ENCODE measurements around the gene SETD9.

Gene SETD9

DNA sequence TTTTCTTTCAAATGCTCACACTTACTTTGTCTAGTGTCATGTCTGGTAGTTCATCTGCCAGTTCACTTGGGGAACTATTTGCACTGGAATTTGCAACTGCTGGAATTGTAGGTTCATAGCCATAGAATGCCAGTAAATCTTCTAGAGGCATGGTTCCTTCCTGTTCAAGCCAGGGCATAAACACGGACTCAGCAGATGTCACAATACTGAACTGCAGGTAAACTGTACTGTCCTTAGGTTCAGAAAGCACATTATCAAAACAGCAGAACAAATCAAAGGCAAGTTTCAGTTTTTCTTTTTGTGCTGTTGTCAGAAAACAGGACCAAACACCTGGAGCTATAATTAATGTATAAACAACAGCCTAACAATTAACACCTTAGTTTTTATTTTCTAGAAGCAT lies 29.5 kb downstream of the SETD9 start:
- no peak for DNase-seq

- DNase-seq, result no peak
These were observed 32.6 kb downstream of the SETD9 start for GRCh38 chr5:56941981-56942380.

- DNase-seq, result no peak
These were observed 37.7 kb downstream of the SETD9 start for GRCh38 chr5:56947052-56947451.

- DNase-seq, result peak; percentile 62
These were observed 41.3 kb downstream of the SETD9 start for GRCh38 chr5:56950626-56951125.

- DNase-seq, result peak; percentile 32
These were observed 41.9 kb downstream of the SETD9 start for GRCh38 chr5:56951126-56951945.

- peak; percentile 80 for DNase-seq
These were observed 42.7 kb downstream of the SETD9 start, which contains the start of gene MIER3 for GRCh38 chr5:56951946-56952691. MIER3 (minus strand) TSS chr5:56952123; CDS start chr5:56952102, 21 bp downstream.

DNA sequence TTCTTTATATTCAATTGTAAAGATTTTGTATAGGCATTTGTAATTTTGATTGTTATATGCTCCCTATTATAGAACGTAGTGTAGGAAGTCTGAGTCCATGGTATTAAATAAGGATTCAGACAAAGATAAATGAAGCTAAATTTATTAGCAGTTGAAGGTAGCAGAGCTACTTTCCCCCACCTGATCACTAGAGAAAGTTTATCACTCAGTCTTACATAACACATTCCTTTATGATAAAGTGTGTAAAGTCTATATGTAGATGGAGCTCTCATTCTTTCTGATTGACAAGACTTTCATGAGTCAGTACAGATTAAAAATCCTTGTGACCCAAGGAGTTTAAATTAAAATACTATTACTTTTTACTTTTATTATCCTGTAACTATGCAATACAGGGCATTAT lies 44.9 kb downstream of the SETD9 start:
- no peak for DNase-seq

GRCh38 chr5:56958595-56958994 lies 49.2 kb downstream of the SETD9 start:
- DNase-seq, result no peak

DNA sequence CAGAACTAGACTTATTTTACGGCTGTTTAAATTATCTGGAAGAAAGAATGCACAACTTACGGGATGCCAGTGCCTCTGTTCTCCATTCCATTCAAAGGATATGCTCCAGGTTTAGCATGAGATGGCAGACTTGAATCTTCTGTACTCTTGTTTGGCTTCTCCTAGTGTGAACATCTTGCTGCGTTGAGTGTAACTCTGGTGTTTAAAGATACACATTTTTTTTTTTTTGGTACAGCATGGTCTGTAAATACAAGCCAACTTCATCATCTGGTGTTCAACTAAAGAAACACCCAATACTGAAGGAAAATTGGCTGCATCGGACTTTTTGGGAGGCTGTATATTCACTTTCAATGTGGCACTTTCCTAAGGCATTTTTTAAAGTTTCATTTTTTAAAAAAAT lies 49.9 kb downstream of the SETD9 start:
- no peak for DNase-seq

DNA sequence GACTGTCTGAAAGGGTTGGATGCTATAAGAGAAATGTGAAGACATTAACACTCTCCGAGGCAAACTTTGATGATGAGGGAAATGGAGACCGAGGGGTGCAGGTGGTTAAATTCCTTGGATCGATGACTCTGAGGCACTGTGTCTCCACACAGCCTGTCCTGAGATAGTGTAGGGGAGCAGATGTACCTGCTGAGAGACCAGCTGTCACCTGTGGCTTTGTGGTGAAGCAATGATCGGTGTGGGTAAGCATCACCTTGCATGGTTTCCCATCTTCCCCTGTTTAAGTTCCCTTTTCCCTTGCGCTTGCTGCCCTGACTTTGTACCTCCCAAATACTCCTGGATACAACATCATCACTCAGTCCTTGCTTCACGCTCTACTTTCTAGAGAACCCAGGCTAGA lies 52.4 kb downstream of the SETD9 start:
- no peak for DNase-seq

DNA sequence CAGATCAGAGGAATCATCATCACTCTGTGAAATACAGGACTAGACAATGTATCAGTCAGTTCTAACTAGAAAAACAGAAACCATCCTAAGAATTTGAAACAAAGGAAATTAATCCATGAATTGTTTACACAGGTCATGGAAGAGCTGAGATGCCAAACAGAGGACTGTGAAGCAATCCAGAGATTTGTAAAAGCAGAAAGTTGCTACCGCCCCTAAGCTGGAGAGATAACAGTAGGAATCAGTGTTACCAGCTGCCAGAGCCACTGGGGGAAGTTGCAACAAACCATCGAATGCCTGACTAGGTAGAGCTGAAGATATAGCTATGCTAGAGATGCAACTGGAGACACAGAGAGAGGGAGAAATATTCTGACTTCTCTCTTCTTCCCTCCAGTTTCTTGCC lies 52.9 kb downstream of the SETD9 start:
- DNase-seq, result no peak

GRCh38 chr5:56963246-56963645 lies 53.9 kb downstream of the SETD9 start:
- DNase-seq, result no peak

DNA sequence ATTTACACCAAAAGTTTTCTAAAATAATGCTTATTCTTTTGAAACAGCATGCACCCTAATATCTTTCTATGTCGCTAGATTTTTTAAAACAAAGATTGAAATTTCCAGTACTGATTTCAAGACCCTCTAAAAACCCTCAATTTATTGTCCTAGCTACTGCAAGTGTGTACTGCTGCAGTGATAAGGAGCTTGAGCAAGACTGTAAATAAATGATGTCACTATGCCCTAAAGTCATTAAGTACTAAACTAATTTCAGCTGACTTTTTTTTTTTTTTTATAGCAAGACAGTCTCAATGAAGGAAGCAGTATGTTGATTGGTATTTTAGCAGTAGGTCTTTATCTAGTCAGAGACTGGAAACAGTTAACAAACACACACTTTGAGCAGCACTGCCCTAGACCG lies 54.8 kb downstream of the SETD9 start:
- DNase-seq, result no peak

Measured in stimulated activated CD4-positive, alpha-beta T cell treated with anti-CD3 and anti-CD28 coated beads, Interleukin-4, amount 100 ng/mL, for 1 hour (primary cell).